ENCODE data around the gene CAPN5.
"Not testable (repeated sequence)": the region's sequence is repeated elsewhere in the genome, so short reads cannot be mapped to it uniquely, and the experiment has no call there.

Gene CAPN5

GRCh38 chr11:77085652-77086051, 18.9 kb downstream of the CAPN5 start:
- DNase-seq, result no peak

GRCh38 chr11:77086521-77087472, 20.0 kb downstream of the CAPN5 start:
- no peak for DNase-seq

DNA sequence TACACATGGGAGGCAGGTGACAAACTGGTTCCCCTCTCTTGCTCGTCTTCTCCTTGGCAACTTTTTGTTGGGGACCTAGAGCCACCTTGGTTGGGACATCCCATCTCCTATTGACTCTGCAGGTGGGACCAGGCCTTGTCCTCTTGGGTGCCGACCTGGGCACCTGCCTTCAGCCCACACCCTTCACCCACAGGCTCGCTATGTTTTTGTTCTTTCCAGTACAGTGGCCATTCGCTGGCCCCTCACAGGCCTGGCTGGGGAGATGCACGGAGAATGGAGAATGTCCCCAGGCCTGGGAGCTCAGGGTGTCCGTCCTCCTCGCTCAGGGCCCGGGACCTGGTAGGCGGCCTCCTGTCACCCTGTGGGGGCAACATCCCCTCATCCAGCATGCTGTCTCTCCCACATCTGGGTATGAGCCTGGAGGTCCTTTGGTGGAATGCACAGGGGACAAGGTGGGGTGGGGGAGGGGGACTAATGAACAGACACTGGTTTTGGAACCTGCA, 21.0 kb downstream of the CAPN5 start:
- no peak for DNase-seq

DNA sequence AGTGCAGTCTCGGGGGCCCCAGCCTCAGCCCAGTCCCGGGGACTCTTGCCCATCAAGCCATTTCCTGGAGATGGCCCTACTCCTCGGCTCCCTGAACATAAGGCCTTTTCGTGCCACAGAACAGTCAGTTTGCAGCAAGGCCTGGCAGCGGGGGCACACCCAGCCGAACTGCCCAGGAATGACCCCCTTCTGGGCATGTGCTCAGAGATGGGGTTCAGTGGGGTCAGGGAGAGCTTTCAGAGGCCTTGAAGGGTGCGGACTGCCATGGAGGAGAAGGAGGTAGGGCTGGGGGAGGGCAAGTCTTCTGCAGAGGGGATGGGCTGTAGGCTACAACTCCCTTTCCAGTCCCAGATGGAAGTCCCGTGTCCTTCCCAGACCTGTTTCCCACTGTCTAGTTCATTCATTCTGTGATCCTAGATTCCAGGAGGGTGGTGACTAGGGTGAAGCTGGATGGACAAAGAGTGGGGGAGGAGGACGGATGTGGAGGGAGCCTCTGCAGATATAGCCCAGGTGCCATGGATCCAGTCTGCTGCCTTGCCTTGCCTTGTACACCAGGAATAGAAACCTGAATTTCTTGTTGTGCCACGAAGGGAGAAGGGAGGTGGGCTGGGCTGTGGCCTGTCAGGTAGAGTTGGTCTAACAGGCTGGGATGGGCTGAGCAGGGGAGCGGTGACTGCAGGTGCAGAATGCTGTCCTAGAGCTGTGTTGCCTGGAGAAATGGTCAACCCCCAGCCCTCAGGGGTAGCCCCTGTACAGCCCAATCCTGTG, 21.6 kb downstream of the CAPN5 start:
- DNase-seq, result no peak

DNA sequence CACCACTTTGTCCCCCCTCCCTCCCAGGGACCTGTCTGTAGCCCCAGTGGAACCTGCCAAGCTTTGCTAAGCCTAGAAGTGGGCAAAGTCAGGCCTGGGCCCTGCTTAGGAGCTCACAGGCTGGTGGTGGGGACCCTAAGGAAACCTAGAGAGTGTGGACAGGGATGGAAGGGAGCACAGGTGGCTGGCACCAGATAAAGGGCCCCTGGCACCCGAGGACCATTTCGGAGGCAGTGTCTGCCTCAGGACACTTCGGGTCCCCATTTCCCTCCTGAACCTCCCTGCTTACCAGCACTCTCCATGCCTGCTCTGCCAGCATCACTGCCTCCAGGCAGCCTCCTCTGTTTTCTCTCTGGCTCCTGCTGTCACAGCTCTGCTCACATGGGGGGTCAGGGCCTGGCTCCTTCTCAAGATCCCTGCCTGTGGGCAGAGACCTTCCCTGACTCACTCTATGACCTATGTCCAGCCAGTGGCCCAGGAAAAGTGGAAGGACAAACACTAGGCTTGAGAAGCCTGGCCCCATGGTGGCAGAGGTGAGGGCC, 22.3 kb downstream of the CAPN5 start:
- DNase-seq, result no peak

DNA sequence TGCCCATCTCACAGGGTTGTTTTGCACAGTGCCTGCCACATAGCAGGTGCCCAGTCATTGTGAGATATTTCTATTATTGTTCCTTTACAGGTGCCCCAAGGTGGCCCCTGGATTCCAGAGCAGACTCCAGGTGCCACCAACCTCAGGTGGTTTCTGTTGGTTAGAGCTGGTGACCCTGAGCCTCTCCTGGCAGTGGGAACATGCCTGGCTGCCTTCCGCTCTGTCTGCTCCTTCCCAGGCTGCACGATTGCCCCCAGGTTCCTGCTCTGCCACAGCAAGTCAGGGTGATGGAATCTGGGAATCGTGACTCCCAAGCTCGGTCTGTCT, 23.2 kb downstream of the CAPN5 start:
- DNase-seq, result no peak

DNA sequence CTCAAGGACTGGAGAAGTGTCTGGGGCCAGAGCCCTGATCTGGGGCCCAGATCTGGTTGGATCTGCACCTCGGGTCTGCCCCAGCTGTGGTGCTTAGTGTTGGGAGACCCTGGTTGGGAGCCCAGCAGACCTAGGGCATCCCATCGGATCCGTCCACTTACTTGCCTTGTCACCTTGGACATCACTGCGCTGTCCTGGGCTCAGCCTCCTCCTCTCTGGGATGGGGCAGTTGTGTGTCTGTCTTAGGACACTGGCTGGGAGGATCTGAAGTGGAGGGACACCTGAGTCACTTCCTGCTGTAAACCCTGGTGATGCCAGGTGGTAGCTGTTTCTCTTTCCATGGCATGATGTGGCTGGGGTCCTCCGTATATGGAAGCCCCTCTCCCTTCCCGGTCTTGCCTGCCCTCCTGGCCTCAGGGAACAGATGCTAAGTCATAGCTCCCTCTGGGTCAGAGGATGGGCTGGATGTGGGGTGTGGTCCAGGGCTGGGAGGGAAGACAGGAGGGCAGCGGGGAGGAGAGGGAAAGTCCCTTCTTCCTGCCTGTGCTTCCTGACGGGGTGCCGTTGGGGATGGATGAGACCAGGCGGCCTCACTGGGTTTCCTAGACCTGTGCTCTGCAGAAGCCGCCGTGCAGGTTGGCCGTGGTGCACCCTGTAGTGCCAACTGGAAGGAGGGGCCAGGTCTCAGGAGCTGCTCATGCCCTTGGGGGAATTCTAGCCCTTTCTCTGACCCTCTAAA, 23.8 kb downstream of the CAPN5 start:
- no peak for DNase-seq

GRCh38 chr11:77091146-77091940, 24.6 kb downstream of the CAPN5 start:
- DNase-seq, result peak; percentile 52 to 62

GRCh38 chr11:77092382-77092781, 25.6 kb downstream of the CAPN5 start:
- DNase-seq, result no peak

- DNase-seq, result no peak
These were observed 26.5 kb downstream of the CAPN5 start for GRCh38 chr11:77093056-77093891.

GRCh38 chr11:77093987-77094840, 27.4 kb downstream of the CAPN5 start:
- no peak for DNase-seq

DNA sequence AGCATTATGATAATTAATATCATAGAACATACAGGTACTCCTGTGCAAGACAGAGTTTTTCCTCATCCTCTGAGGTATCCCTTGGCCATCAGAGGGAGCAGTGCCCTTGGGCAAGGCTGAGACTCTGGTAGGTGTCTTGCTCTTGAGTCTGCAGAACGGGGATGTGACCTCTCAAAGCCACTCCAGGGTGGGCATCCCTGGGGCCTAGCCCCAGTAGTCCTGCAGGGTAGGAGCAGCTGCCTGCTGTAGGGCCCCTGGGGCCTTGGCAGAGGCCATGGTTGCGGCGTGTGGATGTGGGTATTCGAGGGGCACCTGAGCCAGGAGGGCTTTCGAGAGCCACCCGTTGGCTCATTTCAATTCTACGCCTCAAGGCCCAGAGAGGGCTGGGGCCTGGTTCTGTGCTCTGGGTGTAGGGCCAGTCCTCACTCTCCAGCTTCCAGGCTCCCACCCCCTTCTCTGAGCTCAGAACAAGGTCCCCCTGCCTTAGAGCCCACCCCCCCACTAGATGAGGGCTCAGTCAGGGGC, 28.1 kb downstream of the CAPN5 start:
- DNase-seq, result no peak

DNA sequence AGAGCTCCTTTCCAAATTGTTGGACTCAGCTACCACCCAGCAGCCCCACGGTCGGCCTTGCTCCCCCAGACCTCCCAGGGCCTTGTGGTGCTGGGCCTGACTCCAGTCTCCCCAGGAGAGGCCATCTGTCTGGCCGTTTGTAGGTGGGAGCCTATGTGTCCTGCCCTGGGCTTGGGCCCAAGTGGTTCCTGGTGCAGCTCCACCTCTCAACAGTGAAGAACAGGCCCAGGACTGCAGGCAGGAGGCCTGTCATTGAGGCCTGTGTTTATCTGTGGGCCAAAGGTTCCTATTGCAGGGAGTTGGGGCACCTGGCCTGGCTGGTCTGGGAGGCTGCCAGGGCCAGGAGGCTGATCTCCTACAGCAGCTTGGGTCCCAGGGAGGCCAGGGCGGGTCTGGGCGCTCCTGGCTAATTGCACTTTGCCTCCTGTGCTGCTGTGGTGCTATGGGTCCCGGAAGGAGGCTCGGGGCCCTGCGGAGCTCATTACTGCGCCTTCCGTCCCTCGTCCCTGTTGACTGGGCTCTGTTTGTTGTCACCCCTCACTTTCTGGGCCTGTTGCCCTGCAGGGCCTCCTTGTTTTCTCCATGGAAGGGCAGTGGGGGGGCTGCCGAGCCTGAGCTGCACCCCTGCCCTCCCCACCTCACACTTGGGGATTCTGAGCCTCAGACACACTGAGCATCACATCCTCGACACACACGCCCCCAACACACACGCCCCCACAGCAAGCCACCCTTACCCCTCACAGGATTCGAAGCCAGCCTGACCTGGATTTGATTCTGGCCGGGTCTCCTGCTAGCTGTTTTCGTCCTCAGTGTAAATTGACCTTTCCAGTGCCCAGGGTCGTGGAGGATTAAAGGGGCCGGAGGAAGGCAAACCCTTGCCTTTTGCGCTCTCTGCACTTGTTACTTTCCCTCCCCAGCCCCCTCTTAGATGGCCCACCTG, 29.1 kb downstream of the CAPN5 start:
- no peak for DNase-seq

DNA sequence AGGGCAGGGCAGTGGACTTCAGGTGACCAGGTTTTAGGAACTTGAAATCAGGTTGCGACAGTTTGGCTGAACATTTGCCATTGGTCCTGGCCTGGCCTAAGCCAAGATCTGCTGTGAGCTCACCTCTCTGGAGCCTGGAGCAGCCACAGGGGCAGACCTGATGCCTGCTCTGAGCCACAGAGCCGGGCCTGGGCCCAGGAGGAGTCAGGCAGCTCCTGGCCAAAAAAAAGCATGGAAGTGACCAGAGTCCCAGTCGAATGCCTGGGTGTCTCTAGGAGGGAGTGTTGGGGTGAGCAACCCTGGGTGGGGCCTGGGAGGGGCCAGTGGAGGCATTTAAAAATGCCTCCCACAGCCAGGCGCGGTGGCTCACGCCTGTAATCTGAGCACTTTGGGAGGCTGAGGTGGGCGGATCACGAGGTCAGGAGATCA, 29.8 kb downstream of the CAPN5 start:
- DNase-seq, result no peak

DNA sequence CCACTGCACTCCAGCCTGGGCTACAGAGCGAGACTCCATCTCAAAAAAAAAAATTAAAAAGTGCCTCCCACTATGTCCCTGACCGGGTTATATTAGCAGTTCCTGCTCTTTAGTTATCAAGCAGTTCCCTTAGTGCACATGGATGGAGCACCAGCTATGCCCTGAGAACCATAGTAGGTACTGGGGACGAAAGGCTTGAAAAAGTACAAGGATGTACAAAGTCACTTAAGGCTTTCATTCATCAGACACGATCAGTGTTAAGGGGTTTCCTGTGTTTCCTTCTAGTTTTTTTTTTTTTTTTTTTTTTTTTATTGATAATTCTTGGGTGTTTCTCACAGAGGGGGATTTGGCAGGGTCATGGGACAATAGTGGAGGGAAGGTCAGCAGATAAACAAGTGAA, 30.4 kb downstream of the CAPN5 start:
- not testable (repeated sequence) for DNase-seq

DNA sequence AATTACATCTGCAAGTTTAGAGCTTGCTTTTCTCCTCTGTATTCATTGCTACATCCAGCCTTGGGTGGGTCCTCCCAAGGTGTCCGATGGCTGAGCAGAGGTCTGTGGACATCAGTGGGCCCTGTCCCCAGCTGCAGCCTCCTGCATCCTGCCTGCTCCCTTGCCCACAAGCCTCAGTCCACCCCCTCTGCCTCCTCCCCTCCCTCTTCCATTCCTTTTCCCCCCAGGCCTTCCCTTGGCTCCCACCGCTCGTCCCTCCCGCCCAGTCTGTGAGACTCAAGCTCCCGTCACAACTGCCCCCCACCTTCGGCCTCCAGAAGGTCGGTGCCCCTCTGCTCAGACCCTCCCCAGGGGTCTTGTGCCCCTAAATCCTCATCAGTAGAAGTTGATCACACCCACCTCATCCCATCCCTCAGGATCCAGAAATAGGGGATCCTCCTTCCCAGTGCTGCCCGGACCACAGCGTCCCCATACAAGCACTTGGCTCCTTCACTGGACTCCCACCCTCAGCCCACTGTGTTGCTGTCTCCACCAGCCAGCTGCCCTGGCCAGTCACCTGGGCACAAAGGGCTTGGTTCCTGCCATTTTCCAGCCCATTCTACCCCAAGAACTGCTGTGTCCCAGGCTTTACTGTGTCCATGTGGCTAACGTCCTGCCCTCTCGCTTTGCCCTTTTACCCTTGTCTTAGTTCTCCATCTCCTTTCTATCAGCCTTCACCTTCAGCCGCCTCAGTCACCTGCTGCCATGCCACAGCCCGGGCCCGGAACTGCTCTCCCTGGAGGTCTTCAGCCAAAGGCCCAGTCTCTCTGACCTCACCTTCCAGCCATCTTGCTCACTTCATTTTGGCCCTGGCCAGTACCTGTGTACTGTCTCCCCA, 33.6 kb downstream of the CAPN5 start:
- no peak for DNase-seq

DNA sequence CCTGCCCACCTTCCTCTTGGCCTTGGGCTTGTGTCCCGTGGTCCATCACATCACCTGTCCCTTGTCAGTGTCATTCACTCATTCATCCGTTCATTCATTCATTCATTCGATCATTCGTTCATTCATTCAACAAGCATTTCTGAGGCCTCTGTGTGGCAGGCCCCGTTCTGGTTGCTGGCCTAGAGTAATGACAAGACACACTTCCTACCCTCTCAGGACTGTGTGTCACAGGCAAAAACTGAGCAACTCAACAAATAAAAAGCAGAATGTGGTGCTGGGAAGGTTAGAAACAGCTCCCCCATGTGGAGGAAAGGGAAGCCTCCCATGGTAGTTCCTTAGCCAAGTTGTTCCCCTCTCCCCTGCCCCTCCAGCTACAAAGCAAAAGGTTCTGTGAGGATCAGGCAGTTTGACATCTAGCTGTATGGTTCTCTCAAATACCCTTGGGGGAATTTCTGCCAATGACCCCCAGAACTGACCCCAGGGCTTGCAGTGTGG, 34.3 kb downstream of the CAPN5 start:
- peak; percentile 44 to 52 for DNase-seq

Data from AML-193 (cell line).